Heart left ventricle (tissue), 13 donors: ENCODE data around the gene HSPA4.

Experiments
- POLR2A ChIP-seq, 2 donors: fragments of 450-650 bp; IDR thresholded peaks; one replicate each; pipeline ENCODE4 v1.6.1; 2017; ENCODE audit warnings: antibody characterized with exemption in 2 of 2, mild to moderate bottlenecking in 2 of 2, moderate library complexity in 2 of 2
- TF ChIP-seq, protein P1 (sequence below), 12 donors: fragments of 200-600 bp; sonication (generic) in 4 of 12; IDR thresholded peaks; one replicate each; pipeline versions ENCODE4 v1.5.0 to v1.8.0; 2018 to 2022; ENCODE audit warnings: antibody characterized with exemption in 12 of 12, mild to moderate bottlenecking in 5 of 12
- donor health status: ischemic (EF 13 %, LVEDD 7.1; RV severe dilation, severe dysfunction).
- donor health status: DM: no; HTN: yes; CAD: no.
- donor health status: DM: no; HTN: no; CAD: no.
- donor health status: ischemic (EF 25% LVEDD 6.9; RV normal size, moderate dysfunction).
- donor health status: ischemic (EF 25% LVEDD 5.7; RV mildly dilated, moderate dysfunction).
- donor health status: ischemic (EF 35%, LVEDD 5.7; RV mildly dilated, moderate dysfunction).
- donor health status: nonischemic (EF 11% LVEDD 7.7; RV severe dilation, severe dysfunction).
- donor health status: DM: yes; HTN: yes; CAD: no.
- donor health status: PGD.
- donor health status: ischemic (EF 29% LVEDD 5.4; RV normal size, mild dysfunction).
- donor health status: nonischemic (EF 23%, LVEDD 6.1; RV moderate dilation, normal function).

DNA sequence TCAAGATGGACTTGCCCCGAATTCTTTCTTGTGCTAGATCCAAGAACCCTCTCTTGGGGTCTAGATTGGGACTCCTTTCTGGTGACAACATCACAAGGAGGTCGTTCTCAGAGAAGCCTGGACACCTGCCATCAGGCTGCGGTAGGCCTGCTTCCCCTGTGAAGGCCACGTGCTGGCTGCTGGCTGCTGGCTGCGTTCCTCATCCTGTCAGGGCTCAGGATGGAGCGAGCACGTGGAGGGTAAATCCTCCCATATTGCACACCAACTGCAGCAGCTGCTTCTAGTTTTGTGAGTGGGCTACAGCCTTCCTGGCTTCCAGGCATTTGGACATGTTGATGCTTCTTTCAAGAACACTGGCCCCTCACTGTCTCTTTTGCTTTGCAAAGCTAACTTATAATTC, 95.6 kb downstream of the HSPA4 start:
- no peak for TF ChIP-seq POLR2A (IDR thresholded peaks at IDR 0.05)
- TF ChIP-seq, protein P1, sequence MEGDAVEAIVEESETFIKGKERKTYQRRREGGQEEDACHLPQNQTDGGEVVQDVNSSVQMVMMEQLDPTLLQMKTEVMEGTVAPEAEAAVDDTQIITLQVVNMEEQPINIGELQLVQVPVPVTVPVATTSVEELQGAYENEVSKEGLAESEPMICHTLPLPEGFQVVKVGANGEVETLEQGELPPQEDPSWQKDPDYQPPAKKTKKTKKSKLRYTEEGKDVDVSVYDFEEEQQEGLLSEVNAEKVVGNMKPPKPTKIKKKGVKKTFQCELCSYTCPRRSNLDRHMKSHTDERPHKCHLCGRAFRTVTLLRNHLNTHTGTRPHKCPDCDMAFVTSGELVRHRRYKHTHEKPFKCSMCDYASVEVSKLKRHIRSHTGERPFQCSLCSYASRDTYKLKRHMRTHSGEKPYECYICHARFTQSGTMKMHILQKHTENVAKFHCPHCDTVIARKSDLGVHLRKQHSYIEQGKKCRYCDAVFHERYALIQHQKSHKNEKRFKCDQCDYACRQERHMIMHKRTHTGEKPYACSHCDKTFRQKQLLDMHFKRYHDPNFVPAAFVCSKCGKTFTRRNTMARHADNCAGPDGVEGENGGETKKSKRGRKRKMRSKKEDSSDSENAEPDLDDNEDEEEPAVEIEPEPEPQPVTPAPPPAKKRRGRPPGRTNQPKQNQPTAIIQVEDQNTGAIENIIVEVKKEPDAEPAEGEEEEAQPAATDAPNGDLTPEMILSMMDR (IDR thresholded peaks at IDR 0.05), result no peak
